Fibroblast of mammary gland (primary cell): Measurements from ENCODE around the gene MPHOSPH8.

ENCODE experiments used
- DNase-seq: peaks from one replicate; pipeline ENCODE4 v3.0.0-alpha.2; 2010; ENCODE audit warnings: low read depth
- H3K4me3 ChIP-seq: 2 replicates; pipeline ENCODE4 v1.5.1; 2011; ENCODE audit warnings: low read depth, mild to moderate bottlenecking, low read length, moderate library complexity; ENCODE audit not compliant: control insufficient read depth
- CTCF ChIP-seq: conservative IDR thresholded peaks from 2 replicates; pipeline ENCODE4 v1.5.1; 2011; ENCODE audit warnings: low read depth, low read length, inconsistent platforms; ENCODE audit not compliant: control insufficient read depth, insufficient read depth

MPHOSPH8 gene

GRCh38 chr13:19663416-19663979 is 30.0 kb downstream of the MPHOSPH8 start:
- no peak overlapping the region for H3K4me3 ChIP-seq
- no peak for TF ChIP-seq CTCF
- no peak for DNase-seq

- no peak for TF ChIP-seq CTCF
- no peak for DNase-seq
- no peak overlapping the region for H3K4me3 ChIP-seq
Observed at GRCh38 chr13:19664481-19665230, 31.2 kb downstream of the MPHOSPH8 start.

- no peak for DNase-seq
- H3K4me3 ChIP-seq = no peak overlapping the region
- no peak for TF ChIP-seq CTCF
Observed at GRCh38 chr13:19665427-19665859, 32.0 kb downstream of the MPHOSPH8 start.

- DNase-seq = no peak
- H3K4me3 ChIP-seq = no peak overlapping the region
- no peak for TF ChIP-seq CTCF
Observed at GRCh38 chr13:19668778-19669177, 35.3 kb downstream of the MPHOSPH8 start.

- no peak for TF ChIP-seq CTCF
- H3K4me3 ChIP-seq = no peak overlapping the region
- DNase-seq = no peak
Observed at GRCh38 chr13:19670147-19670546, 36.7 kb downstream of the MPHOSPH8 start.

- no peak overlapping the region for H3K4me3 ChIP-seq
- TF ChIP-seq CTCF = no peak
Observed at GRCh38 chr13:19672990-19673389, 39.5 kb downstream of the MPHOSPH8 start.

More at GRCh38 chr13:19672990-19673389, 39.5 kb downstream of the MPHOSPH8 start:
- no peak for DNase-seq
